ENCODE results near the gene ANKS3.

ANKS3 gene

DNA sequence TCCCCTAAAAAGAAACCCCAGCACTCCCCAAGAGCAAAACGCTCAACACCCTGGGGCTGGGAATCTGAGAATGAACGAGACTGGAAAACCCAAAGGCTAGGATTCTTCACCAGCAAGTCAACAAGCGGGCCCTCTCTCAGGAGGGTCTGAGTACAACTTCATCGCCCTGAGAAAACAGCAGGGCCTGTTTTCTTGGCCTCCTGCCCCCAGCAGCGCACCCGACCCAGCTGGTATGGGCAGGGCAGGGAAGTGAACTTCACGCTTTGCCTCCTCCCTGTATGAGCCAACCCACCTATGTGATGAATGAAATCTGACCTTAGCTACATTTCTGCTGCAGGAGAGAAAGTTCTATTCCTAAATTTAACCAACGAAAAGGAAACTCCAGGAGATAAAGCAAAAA is 29.6 kb downstream of the ANKS3 start:
- Histone ChIP-seq H3K27ac (ENCODE audit: low read length) (no peak overlapping the region), H2AFZ (ENCODE audit: low read depth, low read length) (no peak overlapping the region), H3K9ac (ENCODE audit: low read length) (no peak overlapping the region), H3K79me2 (ENCODE audit: low read length) (no peaks in the 10 kb centered on the region), H3K27me3 (ENCODE audit: low read depth, low read length) (no peaks in the 10 kb centered on the region), H4K20me1 (ENCODE audit: insufficient read depth, low read length) (no peaks in the 10 kb centered on the region), H3K36me3 (replicated peaks; ENCODE audit: low read depth, low read length) (peaks cover 7% of the 10 kb centered on the region), H3K4me1 (ENCODE audit: low read length) (no peaks in the 10 kb centered on the region), H3K9me3 (ENCODE audit: insufficient read depth, low read length) (no peaks in the 10 kb centered on the region), H3K4me2 (ENCODE audit: low read length) (no peak overlapping the region), H3K4me3 (ENCODE audit: low read length) (no peak overlapping the region)
- TF ChIP-seq EZH2phosphoT487 (IDR thresholded peaks at IDR 0.05; ENCODE audit: low read depth) (no peak), CTCF (IDR thresholded peaks at IDR 0.05; ENCODE audit: low read depth, low read length) (no peak)

DNA sequence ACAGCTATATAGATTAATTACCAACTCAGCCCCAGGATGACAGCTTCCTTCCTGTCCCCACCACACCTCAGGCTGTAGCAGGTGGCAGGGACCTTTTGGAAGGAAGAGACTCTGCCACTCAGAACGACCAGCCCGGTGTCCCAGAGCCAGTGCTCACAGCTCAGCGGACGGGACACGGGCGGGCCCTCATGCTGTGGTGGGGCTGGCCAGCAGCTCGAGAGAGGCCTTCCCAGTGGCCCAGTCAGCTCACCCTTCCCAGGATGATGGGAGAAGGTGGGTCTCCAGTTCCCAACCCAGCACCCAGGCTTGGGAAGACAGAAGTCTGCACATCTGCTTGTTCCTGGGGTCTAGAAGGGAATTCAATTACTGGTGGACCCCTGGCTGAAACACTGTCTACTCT is 30.2 kb downstream of the ANKS3 start:
- no peak for TF ChIP-seq CTCF (IDR thresholded peaks at IDR 0.05; ENCODE audit: low read depth, low read length)
- TF ChIP-seq EZH2phosphoT487 (IDR thresholded peaks at IDR 0.05; ENCODE audit: low read depth): no peak
- Histone ChIP-seq H4K20me1 (ENCODE audit: insufficient read depth, low read length) (no peaks in the 10 kb centered on the region), H3K9ac (ENCODE audit: low read length) (no peak overlapping the region), H3K27ac (ENCODE audit: low read length) (no peak overlapping the region), H3K36me3 (replicated peaks; ENCODE audit: low read depth, low read length) (peaks cover 12% of the 10 kb centered on the region), H3K4me1 (ENCODE audit: low read length) (no peaks in the 10 kb centered on the region), H3K79me2 (ENCODE audit: low read length) (no peaks in the 10 kb centered on the region), H3K9me3 (ENCODE audit: insufficient read depth, low read length) (no peaks in the 10 kb centered on the region), H3K4me3 (ENCODE audit: low read length) (no peak overlapping the region), H3K27me3 (ENCODE audit: low read depth, low read length) (no peaks in the 10 kb centered on the region), H2AFZ (ENCODE audit: low read depth, low read length) (no peak overlapping the region), H3K4me2 (ENCODE audit: low read length) (no peak overlapping the region)

GRCh38 chr16:4702466-4702808 is 31.6 kb downstream of the ANKS3 start:
- Histone ChIP-seq H3K4me3 (ENCODE audit: low read length) (no peak overlapping the region), H3K27ac (ENCODE audit: low read length) (no peak overlapping the region), H3K79me2 (ENCODE audit: low read length) (no peaks in the 10 kb centered on the region), H3K9me3 (ENCODE audit: insufficient read depth, low read length) (no peaks in the 10 kb centered on the region), H3K4me1 (ENCODE audit: low read length) (no peaks in the 10 kb centered on the region), H3K9ac (ENCODE audit: low read length) (no peak overlapping the region), H4K20me1 (ENCODE audit: insufficient read depth, low read length) (no peaks in the 10 kb centered on the region), H3K4me2 (ENCODE audit: low read length) (no peak overlapping the region), H3K36me3 (replicated peaks; ENCODE audit: low read depth, low read length) (peaks cover 12% of the 10 kb centered on the region), H2AFZ (ENCODE audit: low read depth, low read length) (no peak overlapping the region), H3K27me3 (ENCODE audit: low read depth, low read length) (no peaks in the 10 kb centered on the region)
- no peak for TF ChIP-seq CTCF (IDR thresholded peaks at IDR 0.05; ENCODE audit: low read depth, low read length)
- no peak for TF ChIP-seq EZH2phosphoT487 (IDR thresholded peaks at IDR 0.05; ENCODE audit: low read depth)

DNA sequence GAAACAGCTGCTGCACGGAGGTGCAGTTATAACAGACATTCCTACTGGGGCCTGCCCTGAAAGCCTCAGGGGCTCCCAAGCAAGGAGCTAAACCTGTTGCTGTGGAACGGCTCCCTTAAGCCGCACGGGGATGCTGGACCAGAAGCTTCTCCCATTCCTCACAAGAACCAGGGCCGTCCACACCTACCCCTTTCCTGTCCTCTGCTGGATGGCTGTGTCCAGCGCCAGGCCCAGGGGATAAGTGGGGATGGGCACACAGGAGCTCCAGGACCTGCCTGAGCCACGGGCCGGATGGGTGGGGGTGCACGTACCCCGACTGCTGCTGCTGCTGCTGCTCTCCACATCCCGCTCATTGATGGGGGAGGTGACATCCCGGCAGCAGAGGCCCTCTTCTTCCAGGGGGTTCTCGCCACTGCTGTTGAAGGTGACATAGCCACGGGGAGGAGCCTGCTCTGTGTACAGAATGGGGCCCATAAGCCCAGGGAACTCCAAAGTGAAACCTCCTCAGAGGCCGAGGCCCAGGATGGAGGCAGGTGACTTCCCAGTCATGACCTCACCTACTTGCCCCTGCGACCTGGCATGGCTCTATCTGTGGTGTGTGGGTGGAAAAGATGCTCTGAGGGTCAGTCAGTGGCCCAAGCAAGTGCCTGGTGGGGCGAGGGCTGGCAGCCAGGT is 32.1 kb downstream of the ANKS3 start:
- H3K79me2 ChIP-seq (ENCODE audit: low read length): no peaks in the 10 kb centered on the region
- H3K4me2 ChIP-seq (ENCODE audit: low read length): no peak overlapping the region
- H2AFZ ChIP-seq (ENCODE audit: low read depth, low read length): no peak overlapping the region
- H3K27me3 ChIP-seq (ENCODE audit: low read depth, low read length): no peaks in the 10 kb centered on the region
- no peaks in the 10 kb centered on the region for H3K9me3 ChIP-seq (ENCODE audit: insufficient read depth, low read length)
- no peak overlapping the region for H3K27ac ChIP-seq (ENCODE audit: low read length)
- no peak overlapping the region for H3K4me3 ChIP-seq (ENCODE audit: low read length)
- no peak overlapping the region for H3K9ac ChIP-seq (ENCODE audit: low read length)
- H3K4me1 ChIP-seq (ENCODE audit: low read length): no peaks in the 10 kb centered on the region
- TF ChIP-seq CTCF (IDR thresholded peaks at IDR 0.05; ENCODE audit: low read depth, low read length): no peak
- TF ChIP-seq EZH2phosphoT487 (IDR thresholded peaks at IDR 0.05; ENCODE audit: low read depth): no peak
- H4K20me1 ChIP-seq (ENCODE audit: insufficient read depth, low read length): no peaks in the 10 kb centered on the region
- H3K36me3 ChIP-seq (replicated peaks; ENCODE audit: low read depth, low read length): peaks cover 13% of the 10 kb centered on the region

All from OCI-LY3 (cell line).